ENCODE measurements around the gene LCN1.

- no peak for TF ChIP-seq EZH2phosphoT487 (IDR thresholded peaks at IDR 0.05; ENCODE audit: borderline replicate concordance)
- TF ChIP-seq CTCF (conservative IDR thresholded peaks at IDR 0.05; ENCODE audit: low read length) = no peak
Measured at GRCh38 chr9:135486267-135487065, 34.8 kb upstream of the LCN1 start.
